ENCODE data around the gene RAB40A. TPM values are rescaled to one million over a fixed set of nuclear protein-coding genes. Genes with fewer than 3 reads are reported as not detected.
"Not testable (repeated sequence)": the region's sequence is repeated elsewhere in the genome, so short reads cannot be mapped to it uniquely, and the experiment has no call there.

Gene RAB40A
- total and polyA plus RNA-seq, 3 donors from 2014 or later, result 5.3 to 37.9 (median 29.5) TPM

DNA sequence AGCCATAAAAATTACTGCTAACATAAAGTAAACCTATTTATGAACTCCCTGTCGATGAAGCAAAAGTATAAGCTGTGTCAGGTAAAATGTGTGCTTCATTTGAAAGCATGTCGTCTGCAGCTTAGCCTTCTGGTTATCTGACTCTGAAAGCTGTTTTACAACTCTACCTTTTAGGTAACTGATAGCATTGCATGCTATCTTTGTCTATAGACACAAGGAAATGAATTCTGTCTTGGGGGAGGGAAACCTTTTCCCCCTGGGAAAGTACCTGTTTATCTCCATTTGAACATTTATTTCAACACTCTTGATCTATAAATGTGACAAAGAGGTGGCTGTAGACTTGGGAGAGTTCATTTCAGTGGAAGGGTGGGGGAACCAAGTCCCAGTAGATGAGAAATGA lies 51.4 kb downstream of the RAB40A start:
- 70 to 82% methylated on average over 2 of the region's 2 CpGs for WGBS, 2 donors
- no peak overlapping the region for H3K4me3 ChIP-seq
- TF ChIP-seq POLR2A (IDR thresholded peaks at IDR 0.05), result no peak
- no peak for TF ChIP-seq CTCF (IDR thresholded peaks at IDR 0.05)

GRCh38 chrX:103467156-103467555 lies 52.1 kb downstream of the RAB40A start:
- intact Hi-C loops (cut with DNase I; ENCODE audit: low total_unique reads), result no loop called here
- H3K4me3 ChIP-seq, result no peak overlapping the region
- 32 to 59% methylated on average over 2 of the region's 2 CpGs for WGBS, 2 donors

More for the DNA sequence above, 51.4 kb downstream of the RAB40A start:
- Histone ChIP-seq H3K36me3 (ENCODE audit: low read depth, missing control alignments) (no peaks in the 10 kb centered on the region), H3K9me3 (no peaks in the 10 kb centered on the region), H3K4me1 (no peaks in the 10 kb centered on the region), H3K27ac (no peak overlapping the region), H3K27me3 (no peaks in the 10 kb centered on the region)
- intact Hi-C loops (cut with DNase I; ENCODE audit: low total_unique reads), result no loop called here
- DNase-seq, result no peak

GRCh38 chrX:103464774-103465117 lies 54.5 kb downstream of the RAB40A start:
- H3K36me3 ChIP-seq (ENCODE audit: low read depth, missing control alignments), result no peaks in the 10 kb centered on the region
- no peaks in the 10 kb centered on the region for H3K4me1 ChIP-seq
- H3K27me3 ChIP-seq, result no peaks in the 10 kb centered on the region
- peak overlapping the region in 1 of 2 donors; percentile 36 for H3K27ac ChIP-seq
- peak; percentile 84 for DNase-seq
- intact Hi-C loops (cut with DNase I; ENCODE audit: low total_unique reads), result no loop called here
- no peak overlapping the region for H3K4me3 ChIP-seq
- H3K9me3 ChIP-seq, result no peaks in the 10 kb centered on the region
- 13 to 29% methylated on average over 3 of the region's 3 CpGs for WGBS, 2 donors
- TF ChIP-seq CTCF (IDR thresholded peaks at IDR 0.05), result peak; percentile 56 to 70 (median 60)
- TF ChIP-seq POLR2A (IDR thresholded peaks at IDR 0.05), result no peak

More at GRCh38 chrX:103467156-103467555, 52.1 kb downstream of the RAB40A start:
- Histone ChIP-seq H3K27me3 (no peaks in the 10 kb centered on the region), H3K36me3 (ENCODE audit: low read depth, missing control alignments) (no peaks in the 10 kb centered on the region), H3K4me1 (no peaks in the 10 kb centered on the region), H3K9me3 (no peaks in the 10 kb centered on the region), H3K27ac (no peak overlapping the region)
- TF ChIP-seq POLR2A (IDR thresholded peaks at IDR 0.05) (no peak), CTCF (IDR thresholded peaks at IDR 0.05) (no peak)
- no peak for DNase-seq

DNA sequence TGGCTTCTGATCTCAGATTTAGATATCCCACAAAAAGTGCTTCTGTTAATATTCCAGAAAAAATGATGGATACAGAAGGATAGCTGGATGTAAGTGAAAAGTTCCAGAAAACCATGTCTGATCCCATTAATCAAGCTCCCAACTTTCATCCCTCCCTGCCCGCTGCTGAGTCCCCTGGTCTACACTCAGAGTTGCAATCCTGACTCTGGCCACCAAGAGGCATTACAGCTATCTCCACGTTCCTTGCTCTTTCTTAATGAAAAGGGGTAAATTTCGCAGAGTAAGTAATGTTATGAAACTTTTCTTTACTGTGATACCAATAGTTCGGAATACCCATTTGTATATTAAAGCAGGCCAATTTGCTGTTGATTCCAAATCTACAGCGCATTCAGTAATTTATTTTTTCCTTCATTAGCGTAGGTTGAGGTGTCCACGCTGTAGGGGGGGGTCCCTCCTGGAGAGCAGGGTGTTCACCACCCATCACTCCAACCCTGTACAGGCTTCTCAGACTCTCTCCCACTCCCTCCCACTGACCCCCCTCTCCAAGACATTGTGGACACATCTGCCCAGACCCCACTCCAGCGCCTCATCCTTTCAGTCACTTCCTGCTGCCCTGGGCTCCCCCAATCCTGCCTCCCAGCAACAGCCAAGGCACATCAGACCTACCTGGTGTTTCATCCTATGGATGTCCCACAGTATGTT lies 55.1 kb downstream of the RAB40A start:
- peak; percentile 55 for DNase-seq
- intact Hi-C loops (cut with DNase I; ENCODE audit: low total_unique reads), result no loop called here
- Histone ChIP-seq H3K27me3 (no peaks in the 10 kb centered on the region), H3K9me3 (no peaks in the 10 kb centered on the region), H3K36me3 (ENCODE audit: low read depth, missing control alignments) (no peaks in the 10 kb centered on the region), H3K4me1 (no peaks in the 10 kb centered on the region), H3K27ac (peak overlapping the region; percentile 36 to 65), H3K4me3 (no peak overlapping the region)
- TF ChIP-seq POLR2A (IDR thresholded peaks at IDR 0.05) (no peak), CTCF (IDR thresholded peaks at IDR 0.05) (peak in 2 of 3 experiments; percentile 38 to 43)
- 46% methylated on average over 8 of the region's 8 CpGs for WGBS, 2 donors

DNA sequence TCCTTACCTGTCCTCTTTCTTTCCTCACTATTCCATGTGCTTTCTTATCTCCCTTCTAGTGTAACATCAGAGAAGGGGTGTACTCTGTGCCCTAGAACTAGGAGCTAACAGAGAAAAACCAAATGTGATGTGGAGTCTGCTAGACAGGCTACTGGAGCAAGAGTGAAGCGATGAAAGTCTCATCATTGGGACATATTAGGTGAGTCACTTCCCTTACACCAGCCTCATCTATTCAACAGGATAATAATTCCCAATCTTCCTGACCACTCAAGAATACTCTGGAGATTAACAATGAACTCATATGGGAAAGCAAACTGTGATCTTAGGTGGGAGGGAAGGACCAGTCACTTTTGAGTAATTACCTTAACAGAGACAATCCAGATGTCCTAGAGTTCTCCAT lies 58.1 kb downstream of the RAB40A start:
- WGBS, 2 donors, result 83 to 100% methylated on average over 1 of the region's 1 CpG
- Histone ChIP-seq H3K36me3 (ENCODE audit: low read depth, missing control alignments) (no peaks in the 10 kb centered on the region), H3K27me3 (no peaks in the 10 kb centered on the region), H3K9me3 (no peaks in the 10 kb centered on the region), H3K4me3 (no peak overlapping the region), H3K4me1 (no peaks in the 10 kb centered on the region), H3K27ac (no peak overlapping the region)
- intact Hi-C loops (cut with DNase I; ENCODE audit: low total_unique reads), result no loop called here
- no peak for DNase-seq
- TF ChIP-seq CTCF (IDR thresholded peaks at IDR 0.05) (no peak), POLR2A (IDR thresholded peaks at IDR 0.05) (no peak)

DNA sequence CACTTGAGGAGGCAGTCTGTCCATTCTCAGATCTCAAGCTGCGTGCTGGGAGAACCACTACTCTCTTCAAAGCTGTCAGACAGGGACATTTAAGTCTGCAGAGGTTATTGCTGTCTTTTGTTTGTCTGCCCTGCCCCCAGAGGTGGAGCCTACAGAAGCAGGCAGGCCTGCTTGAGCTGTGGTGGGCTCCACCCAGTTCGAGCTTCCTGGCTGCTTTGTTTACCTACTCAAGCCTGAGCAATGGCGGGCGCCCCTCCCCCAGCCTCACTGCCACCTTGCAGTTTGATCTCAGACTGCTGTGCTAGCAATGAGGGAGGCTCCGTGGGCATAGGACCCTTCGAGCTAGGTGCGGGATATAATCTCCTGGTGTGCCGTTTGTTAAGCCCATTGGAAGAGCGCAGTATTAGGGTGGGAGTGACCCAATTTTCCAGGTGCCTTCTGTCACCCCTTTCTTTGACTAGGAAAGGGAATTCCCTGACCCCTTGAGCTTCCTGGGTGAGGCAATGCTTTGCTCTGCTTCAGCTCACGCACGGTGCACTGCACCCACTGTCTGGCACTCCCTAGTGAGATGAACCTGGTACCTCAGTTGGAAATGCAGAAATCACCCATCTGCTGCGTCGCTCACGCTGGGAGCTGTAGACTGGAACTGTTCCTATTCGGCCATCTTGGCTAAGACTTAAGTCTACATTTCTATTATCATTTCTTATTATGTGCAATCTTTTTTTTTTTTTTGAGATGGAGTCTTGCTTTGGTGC lies 59.1 kb downstream of the RAB40A start:
- intact Hi-C loops (cut with DNase I; ENCODE audit: low total_unique reads); H3K4me1 ChIP-seq; H3K4me3 ChIP-seq; DNase-seq; H3K36me3 ChIP-seq (ENCODE audit: low read depth, missing control alignments); H3K9me3 ChIP-seq; H3K27me3 ChIP-seq; H3K27ac ChIP-seq: not testable (repeated sequence)
- 96 to 100% methylated on average over 6 of the region's 15 CpGs for WGBS, 2 donors

Data from testis (tissue), 3 donors.